Gastroesophageal sphincter (tissue), 4 donors: Measurements from ENCODE around the gene SIRT2. TPM values are rescaled to one million over a fixed set of nuclear protein-coding genes. Genes with fewer than 3 reads are reported as not detected.

Experiments
- ATAC-seq: fragments of 150-250 bp; one replicate; pipeline ENCODE4 v1.9.1; 2016; ENCODE audit warnings: mild to moderate bottlenecking, moderate library complexity
- H3K27ac ChIP-seq, 4 donors: fragments of 200-600 bp; sonication (generic) in 3 of 4; 1 replicate in 3 of 4; 2 replicates in 1 of 4; pipeline ENCODE4 v1.5.1; 2016 to 2019
- H3K27me3 ChIP-seq: fragments of 200-600 bp; sonication (generic); one replicate; pipeline ENCODE4 v1.5.1; 2019
- H3K36me3 ChIP-seq, 2 donors: fragments of 200-600 bp; sonication (generic); one replicate each; pipeline ENCODE4 v1.5.1; 2019; ENCODE audit warnings: control low read depth in 1 of 2
- H3K4me1 ChIP-seq, 3 donors: fragments of 200-600 bp; sonication (generic); 1 replicate in 2 of 3; 2 replicates in 1 of 3; pipeline ENCODE4 v1.5.1; 2016 to 2019; ENCODE audit warnings: control low read depth in 2 of 3
- H3K4me3 ChIP-seq, 2 donors: fragments of 200-600 bp; sonication (generic); one replicate each; pipeline ENCODE4 v1.5.1; 2019; ENCODE audit warnings: mild to moderate bottlenecking in 1 of 2, moderate library complexity in 1 of 2
- H3K9me3 ChIP-seq, 3 donors: fragments of 200-600 bp; sonication (generic); one replicate each; pipeline ENCODE4 v1.5.1; 2017 to 2019; ENCODE audit warnings: control low read depth in 2 of 3
- CTCF ChIP-seq, 4 experiments: fragments of 200-600 bp in 2 of 4; fragments of 450-650 bp in 2 of 4; sonication (generic) in 1 of 4; IDR thresholded peaks; one replicate each; pipeline ENCODE4 v1.5.1; 2017 to 2019; ENCODE audit warnings: antibody characterized with exemption in 4 of 4, mild to moderate bottlenecking in 2 of 4, moderate library complexity in 2 of 4
- EP300 ChIP-seq: sonication (generic); formaldehyde crosslinking; IDR thresholded peaks from one replicate; pipeline ENCODE4 v1.6.1; 2017; ENCODE audit warnings: antibody characterized with exemption, mild to moderate bottlenecking
- POLR2A ChIP-seq, 2 donors: fragments of 450-650 bp; IDR thresholded peaks; one replicate each; pipeline ENCODE4 v1.6.1; 2017; ENCODE audit warnings: antibody characterized with exemption in 2 of 2, mild to moderate bottlenecking in 2 of 2, moderate library complexity in 1 of 2
- POLR2AphosphoS5 ChIP-seq: sonication (generic); formaldehyde crosslinking; IDR thresholded peaks from one replicate; pipeline ENCODE4 v1.6.1; 2017; ENCODE audit warnings: antibody characterized with exemption
- WGBS, 2 donors: methylation state at CpG; one replicate each; pipeline ENCODE4 v1.1.5; 2018; ENCODE audit warnings: low coverage in 1 of 2; 5-methylcytosine and 5-hydroxymethylcytosine counted together
- total RNA-seq, 4 donors: library from RNA; depleted of rRNA; stranded (reverse); fragments of >200 nt; gene quantifications; one replicate each; pipeline ENCODE4 v1.1.0, GENCODE V29; 2016

The SIRT2 gene
- total RNA-seq, result 100 to 1,000 TPM in 1 of 4 donors, 10 to 100 TPM in 3; 73.9 to 106 (median 80.5) TPM

DNA sequence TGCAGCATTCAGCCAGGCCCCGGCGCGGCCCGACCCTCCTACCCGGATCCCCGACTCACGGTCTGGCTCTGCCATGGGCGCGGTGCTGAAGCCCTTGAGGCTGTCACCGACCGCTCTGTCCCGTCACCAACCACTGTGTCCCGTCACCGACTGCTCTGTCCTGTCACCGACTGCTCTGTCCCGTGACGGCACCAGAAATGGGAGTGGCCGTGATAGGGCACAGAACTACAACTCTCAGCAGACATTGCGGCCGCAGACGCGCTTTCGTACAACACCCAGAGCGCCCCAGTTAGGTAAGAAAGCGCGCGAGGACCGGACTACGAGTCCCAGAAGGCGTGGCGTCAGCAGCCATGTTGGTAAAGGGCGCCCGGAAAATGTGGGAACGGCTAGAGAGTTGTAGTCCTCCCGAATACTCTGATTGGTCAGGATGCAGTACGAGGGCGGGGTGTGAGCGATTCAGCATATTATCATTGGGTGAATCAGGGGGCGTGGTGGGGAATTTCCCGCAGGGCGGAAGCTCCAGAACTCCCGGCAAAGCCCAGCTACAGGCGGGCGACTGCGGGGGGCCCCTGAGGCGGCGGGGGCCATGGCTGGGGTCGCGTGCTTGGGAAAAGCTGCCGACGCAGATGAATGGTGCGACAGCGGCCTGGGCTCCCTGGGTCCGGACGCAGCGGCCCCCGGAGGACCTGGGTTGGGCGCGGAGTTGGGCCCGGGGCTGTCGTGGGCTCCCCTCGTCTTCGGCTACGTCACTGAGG is at the start of gene SIRT2, which contains the start of gene NFKBIB:
Gene SIRT2, minus strand, starts transcription at position 172 of the 755 bp plus-strand sequence. Its CDS starts 97 bp downstream, at position 75.
Gene NFKBIB, plus strand, starts transcription at position 523 of the 755 bp plus-strand sequence. Its CDS starts 64 bp downstream, at position 587.
- peak within 1 kb of the TSS; percentile 92 to 99 (median 92) for H3K27ac ChIP-seq
- peaks cover 0 to 5% of the 10 kb centered on the region in 2 donors for H3K36me3 ChIP-seq
- peak; percentile 98 for ATAC-seq
- TF ChIP-seq EP300, result no peak
- TF ChIP-seq CTCF (IDR thresholded peaks at IDR 0.05), result peak in 2 of 4 experiments; percentile 10 to 20
- peak; percentile 50 to 52 for TF ChIP-seq POLR2A (IDR thresholded peaks at IDR 0.05)
- peak; percentile 47 for TF ChIP-seq POLR2AphosphoS5
- H3K4me3 ChIP-seq, result peak within 1 kb of the TSS; percentile 73 to 93
- H3K27me3 ChIP-seq, result no peaks in the 10 kb centered on the region
- H3K9me3 ChIP-seq, result no peaks in the 10 kb centered on the region
- 2% methylated on average over 9 of the region's 64 CpGs; no CpG with 5 or more reads in 1 of the 2 donors for WGBS, 2 donors
- H3K4me1 ChIP-seq, result peaks cover 0 to 53% (median 23%) of the 10 kb centered on the region in 3 donors

- Histone ChIP-seq H3K27me3 (no peaks in the 10 kb centered on the region), H3K4me3 (no peak overlapping the region), H3K27ac (no peak overlapping the region), H3K36me3 (peaks cover 0 to 33% of the 10 kb centered on the region in 2 donors), H3K4me1 (peaks cover 0 to 15% (median 7%) of the 10 kb centered on the region in 3 donors), H3K9me3 (no peaks in the 10 kb centered on the region)
- WGBS, 2 donors, result 76 to 81% methylated on average over 3 of the region's 11 CpGs
- TF ChIP-seq EP300, result no peak
- TF ChIP-seq POLR2A (IDR thresholded peaks at IDR 0.05), result no peak
- no peak for TF ChIP-seq POLR2AphosphoS5
- ATAC-seq, result no peak
These were observed 47.0 kb upstream of the SIRT2 start for GRCh38 chr19:38946229-38947010.

GRCh38 chr19:38945562-38946228 is 46.3 kb upstream of the SIRT2 start:
- no peaks in the 10 kb centered on the region for H3K9me3 ChIP-seq
- TF ChIP-seq POLR2A (IDR thresholded peaks at IDR 0.05) (no peak), EP300 (no peak), CTCF (IDR thresholded peaks at IDR 0.05) (no peak), POLR2AphosphoS5 (no peak)
- no peak overlapping the region for H3K4me3 ChIP-seq
- no peak for ATAC-seq
- 93 to 100% methylated on average over 1 to 2 of the region's 3 CpGs for WGBS, 2 donors
- H3K27ac ChIP-seq, result no peak overlapping the region
- peaks cover 0 to 14% (median 7%) of the 10 kb centered on the region in 3 donors for H3K4me1 ChIP-seq
- H3K36me3 ChIP-seq, result peaks cover 0 to 33% of the 10 kb centered on the region in 2 donors
- no peaks in the 10 kb centered on the region for H3K27me3 ChIP-seq

GRCh38 chr19:38944981-38945506 is 45.6 kb upstream of the SIRT2 start:
- 93% methylated on average over 2 of the region's 12 CpGs; no CpG with 5 or more reads in 1 of the 2 donors for WGBS, 2 donors

More at GRCh38 chr19:38944981-38945506, 45.6 kb upstream of the SIRT2 start:
- peaks cover 0 to 33% of the 10 kb centered on the region in 2 donors for H3K36me3 ChIP-seq
- ATAC-seq, result no peak
- H3K4me1 ChIP-seq, result peaks cover 0 to 7% (median 3%) of the 10 kb centered on the region in 3 donors
- TF ChIP-seq POLR2A (IDR thresholded peaks at IDR 0.05) (no peak), CTCF (IDR thresholded peaks at IDR 0.05) (no peak), POLR2AphosphoS5 (no peak), EP300 (no peak)
- no peak overlapping the region for H3K27ac ChIP-seq
- no peaks in the 10 kb centered on the region for H3K9me3 ChIP-seq
- no peak overlapping the region for H3K4me3 ChIP-seq
- no peaks in the 10 kb centered on the region for H3K27me3 ChIP-seq
